Mesenchymal stem cell (in vitro differentiated cells and primary cell): Measurements from ENCODE around the gene DDX41.

Experiments
- DNase-seq: peaks from one replicate; pipeline ENCODE4 v3.0.0-alpha.2; 2013
- H2AFZ ChIP-seq: one replicate; pipeline ENCODE4 v1.6.1; 2013; ENCODE audit warnings: low read depth, mild to moderate bottlenecking, control low read depth, inconsistent platforms, low read length, moderate library complexity
- H2AK5ac ChIP-seq: 2 replicates; pipeline ENCODE4 v1.6.1; 2013; ENCODE audit warnings: low read length, moderate library complexity, mild to moderate bottlenecking, inconsistent platforms; ENCODE audit not compliant: severe bottlenecking
- H2BK120ac ChIP-seq: one replicate; pipeline ENCODE4 v1.6.1; 2013; ENCODE audit warnings: low read depth, mild to moderate bottlenecking, inconsistent platforms, low read length, moderate library complexity
- H2BK12ac ChIP-seq, 2 experiments: one replicate each; pipeline ENCODE4 v1.6.1; 2013; ENCODE audit warnings: inconsistent platforms in 2 of 2, low read length in 2 of 2, mild to moderate bottlenecking in 2 of 2, moderate library complexity in 2 of 2, control low read depth in 1 of 2
- H2BK15ac ChIP-seq: one replicate; pipeline ENCODE4 v1.6.1; 2013; ENCODE audit warnings: mild to moderate bottlenecking, low read depth, inconsistent platforms; ENCODE audit not compliant: poor library complexity, severe bottlenecking
- H2BK5ac ChIP-seq: 2 replicates; pipeline ENCODE4 v1.6.1; 2013; ENCODE audit warnings: low read depth, mild to moderate bottlenecking, low read length, control low read depth, inconsistent platforms; ENCODE audit not compliant: poor library complexity, severe bottlenecking
- H3K14ac ChIP-seq, 2 experiments: one replicate each; pipeline ENCODE4 v1.6.1; 2013; ENCODE audit warnings: inconsistent platforms in 2 of 2, low read length in 2 of 2, control low read depth in 1 of 2, mild to moderate bottlenecking in 1 of 2, moderate library complexity in 1 of 2
- H3K18ac ChIP-seq, 2 experiments: one replicate each; pipeline ENCODE4 v1.6.1; 2013; ENCODE audit warnings: inconsistent platforms in 2 of 2, low read length in 2 of 2, control low read depth in 1 of 2, low read depth in 1 of 2, mild to moderate bottlenecking in 1 of 2
- H3K23ac ChIP-seq, 2 experiments: one replicate each; pipeline ENCODE4 v1.6.1; 2013; ENCODE audit warnings: inconsistent platforms in 2 of 2, low read length in 2 of 2, mild to moderate bottlenecking in 2 of 2, moderate library complexity in 2 of 2, control low read depth in 1 of 2
- H3K27ac ChIP-seq: 2 replicates; pipeline ENCODE4 v1.5.1; 2013; ENCODE audit warnings: mild to moderate bottlenecking, moderate library complexity, low read length, control low read depth, inconsistent platforms; ENCODE audit not compliant: poor library complexity, severe bottlenecking
- H3K27me3 ChIP-seq, 2 experiments: 2 replicates each; pipeline versions ENCODE4 v1.6.1 to v1.7.0; 2013; ENCODE audit warnings: low read length in 2 of 2, mild to moderate bottlenecking in 2 of 2, moderate library complexity in 2 of 2, control low read depth in 1 of 2, inconsistent platforms in 1 of 2; ENCODE audit not compliant: control insufficient read depth in 1 of 2, insufficient read depth in 1 of 2
- H3K36me3 ChIP-seq, 2 experiments: 2 replicates each; pipeline versions ENCODE4 v1.6.1 to v1.7.0; 2013; ENCODE audit warnings: low read length in 2 of 2, control low read depth in 1 of 2, inconsistent platforms in 1 of 2, low read depth in 1 of 2, mild to moderate bottlenecking in 1 of 2; ENCODE audit not compliant: insufficient read depth in 2 of 2, control insufficient read depth in 1 of 2
- H3K4ac ChIP-seq, 2 experiments: one replicate each; pipeline ENCODE4 v1.6.1; 2013; ENCODE audit warnings: inconsistent platforms in 2 of 2, low read length in 2 of 2, mild to moderate bottlenecking in 2 of 2, moderate library complexity in 2 of 2, control low read depth in 1 of 2, low read depth in 1 of 2
- H3K4me1 ChIP-seq: 2 replicates; pipeline ENCODE4 v1.6.1; 2013; ENCODE audit warnings: low read depth, low read length, control low read depth; ENCODE audit not compliant: control insufficient read depth, insufficient read depth
- H3K4me2 ChIP-seq: 2 replicates; pipeline ENCODE4 v1.6.1; 2013; ENCODE audit warnings: low read length, mild to moderate bottlenecking, inconsistent platforms; ENCODE audit not compliant: poor library complexity, severe bottlenecking
- H3K4me3 ChIP-seq, 2 experiments: 2 replicates each; pipeline versions ENCODE4 v1.5.1 to v1.7.0; 2013; ENCODE audit warnings: low read length in 2 of 2, mild to moderate bottlenecking in 2 of 2, control low read depth in 1 of 2, low read depth in 1 of 2; ENCODE audit not compliant: insufficient read depth in 1 of 2
- H3K79me1 ChIP-seq: replicated peaks from 2 replicates; pipeline ENCODE4 v1.6.1; 2013; ENCODE audit warnings: mild to moderate bottlenecking, control low read depth, low read length, inconsistent platforms; ENCODE audit not compliant: poor library complexity, severe bottlenecking
- H3K9ac ChIP-seq: 2 replicates; pipeline ENCODE4 v1.7.0; 2013; ENCODE audit warnings: mild to moderate bottlenecking, low read length, moderate library complexity
- H3K9me3 ChIP-seq: 2 replicates; pipeline ENCODE4 v1.7.0; 2013; ENCODE audit warnings: mild to moderate bottlenecking, low read length; ENCODE audit not compliant: control insufficient read depth
- H4K8ac ChIP-seq: one replicate; pipeline ENCODE4 v1.6.1; 2013; ENCODE audit warnings: inconsistent platforms, mild to moderate bottlenecking, low read length, moderate library complexity
- H4K91ac ChIP-seq: one replicate; pipeline ENCODE4 v1.6.1; 2013; ENCODE audit warnings: mild to moderate bottlenecking, low read length, inconsistent platforms
- WGBS: methylation state at CpG from one replicate; pipeline ENCODE4 v1.1.7; 2013; ENCODE audit warnings: mixed read lengths; 5-methylcytosine and 5-hydroxymethylcytosine counted together

DDX41 gene

DNA sequence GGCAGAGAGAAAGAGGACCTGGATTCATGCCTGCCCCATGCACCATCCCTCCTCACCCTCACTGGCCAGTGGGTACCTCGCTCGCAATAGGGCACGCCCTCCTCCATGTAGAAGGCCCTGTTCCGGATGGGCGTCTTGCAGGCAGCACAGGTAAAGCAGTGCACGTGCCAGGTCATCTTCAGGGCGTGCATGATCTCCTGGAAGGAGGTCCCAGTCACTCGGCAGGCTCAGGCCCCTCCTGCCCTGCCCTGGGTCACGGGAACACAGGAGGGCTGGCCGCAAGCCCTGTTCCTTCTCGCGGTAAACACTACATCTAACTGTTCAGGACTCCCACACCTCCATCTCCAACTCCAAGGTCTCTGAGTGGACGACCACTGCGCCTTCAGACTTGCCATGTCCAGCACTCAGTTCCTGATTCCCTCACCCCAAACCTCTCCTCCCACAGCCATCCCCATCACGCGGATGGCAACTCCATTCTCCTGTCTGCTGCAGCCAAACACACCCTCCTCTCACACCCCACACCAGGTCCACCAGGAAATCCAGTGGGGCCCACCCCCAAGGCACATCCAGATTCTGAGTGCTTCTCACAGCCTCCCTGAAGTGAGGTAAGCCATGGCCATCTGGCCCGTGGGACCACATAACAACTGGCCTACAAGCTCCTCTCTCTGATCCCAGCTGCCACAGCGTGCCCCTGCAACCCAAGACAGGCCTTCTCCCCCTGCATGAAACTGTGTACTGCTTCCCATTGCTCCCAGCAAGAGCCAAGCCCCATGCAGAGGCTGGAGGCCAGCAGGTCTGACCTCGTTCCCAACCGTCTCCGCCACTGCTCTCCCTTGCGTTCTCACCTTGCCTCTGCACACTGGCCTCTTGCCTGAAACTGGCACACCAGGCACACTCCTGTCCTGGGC is 32.5 kb downstream of the DDX41 start:
- Histone ChIP-seq H3K79me1 (peaks cover 11% of the 10 kb centered on the region), H3K4me1 (peaks cover 69% of the 10 kb centered on the region), H2AK5ac (no peak overlapping the region), H4K8ac (peak overlapping the region; percentile 38), H2BK15ac (no peak overlapping the region), H3K23ac (peak overlapping the region in 1 of 2 experiments; percentile 35), H4K91ac (no peak overlapping the region), H3K4me3 (no peak overlapping the region), H3K9ac (no peak overlapping the region), H2BK12ac (no peak overlapping the region), H3K27me3 (no peaks in the 10 kb centered on the region), H3K9me3 (no peaks in the 10 kb centered on the region), H3K14ac (no peak overlapping the region), H3K27ac (peak overlapping the region; percentile 45), H3K18ac (no peak overlapping the region), H3K36me3 (peaks cover 68 to 89% of the 10 kb centered on the region in 2 experiments), H3K4ac (no peak overlapping the region), H3K4me2 (no peak overlapping the region), H2BK120ac (no peak overlapping the region), H2AFZ (no peak overlapping the region), H2BK5ac (no peak overlapping the region)
- WGBS = 93% methylated on average over 22 of the region's 22 CpGs
- no peak for DNase-seq

DNA sequence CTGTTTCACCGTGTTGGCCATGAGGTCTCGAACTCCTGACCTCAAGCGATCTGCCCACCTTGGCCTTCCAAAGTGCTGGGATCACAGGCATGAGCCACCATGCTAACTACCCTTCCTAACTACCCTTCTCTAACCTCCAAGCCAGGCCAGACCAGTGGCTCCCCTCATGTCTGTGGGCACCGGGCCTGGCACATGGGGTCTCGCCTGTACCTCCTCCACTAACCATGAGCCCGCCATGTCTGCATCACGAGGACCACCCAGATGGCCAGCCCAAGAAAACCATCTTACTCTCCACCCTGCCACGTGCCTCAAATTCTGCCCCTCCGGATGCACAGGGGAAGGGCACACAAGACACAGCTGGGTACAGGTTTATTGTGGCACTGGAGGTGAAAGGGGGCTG is 33.7 kb downstream of the DDX41 start:
- Histone ChIP-seq H2AFZ (no peak overlapping the region), H3K79me1 (peaks cover 9% of the 10 kb centered on the region), H3K4me1 (peaks cover 69% of the 10 kb centered on the region), H3K9me3 (no peaks in the 10 kb centered on the region), H3K27me3 (no peaks in the 10 kb centered on the region), H3K23ac (no peak overlapping the region), H2BK12ac (no peak overlapping the region), H3K36me3 (peaks cover 57 to 80% of the 10 kb centered on the region in 2 experiments), H3K4ac (no peak overlapping the region), H3K4me2 (no peak overlapping the region), H2AK5ac (no peak overlapping the region), H2BK5ac (no peak overlapping the region), H4K91ac (no peak overlapping the region), H3K9ac (no peak overlapping the region), H3K27ac (peak overlapping the region; percentile 45), H3K18ac (no peak overlapping the region), H3K14ac (peak overlapping the region in 1 of 2 experiments; percentile 2), H4K8ac (no peak overlapping the region), H2BK15ac (no peak overlapping the region), H3K4me3 (no peak overlapping the region), H2BK120ac (no peak overlapping the region)
- no peak for DNase-seq
- 99% methylated on average over 7 of the region's 9 CpGs for WGBS

DNA sequence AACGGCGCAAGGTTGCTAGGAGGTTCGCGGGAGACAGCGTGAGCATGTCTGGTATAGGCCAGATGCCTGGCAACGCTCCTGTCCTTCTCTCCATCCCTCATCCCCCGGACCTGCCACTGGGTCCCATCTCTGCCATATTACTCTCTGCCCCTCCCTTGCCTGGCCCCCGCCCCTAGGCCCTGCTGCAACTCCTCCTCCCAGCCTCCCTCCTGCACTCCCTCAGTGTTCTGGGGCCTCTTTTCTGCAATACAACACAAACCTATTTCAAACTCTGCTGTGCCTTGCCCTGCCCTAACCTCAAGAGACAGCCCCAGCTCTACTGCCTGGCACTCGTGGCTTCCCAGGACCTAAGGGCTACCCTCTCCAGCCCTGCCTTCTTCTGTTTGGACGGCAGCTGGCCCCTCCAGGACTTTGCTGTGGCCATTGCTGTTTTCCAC is 34.4 kb downstream of the DDX41 start:
- no peak overlapping the region for H2BK120ac ChIP-seq
- H3K4me3 ChIP-seq = no peak overlapping the region
- peak overlapping the region in 1 of 2 experiments; percentile 38 for H3K18ac ChIP-seq
- 95% methylated on average over 10 of the region's 10 CpGs for WGBS
- no peak overlapping the region for H3K23ac ChIP-seq
- H2AFZ ChIP-seq = no peak overlapping the region
- H3K14ac ChIP-seq = no peak overlapping the region
- H2BK12ac ChIP-seq = no peak overlapping the region
- H2BK5ac ChIP-seq = no peak overlapping the region
- peak overlapping the region; percentile 39 for H3K27ac ChIP-seq
- H3K9me3 ChIP-seq = no peaks in the 10 kb centered on the region
- H3K79me1 ChIP-seq = peaks cover 9% of the 10 kb centered on the region
- no peak overlapping the region for H2AK5ac ChIP-seq
- no peaks in the 10 kb centered on the region for H3K27me3 ChIP-seq
- peak overlapping the region; percentile 16 for H4K8ac ChIP-seq
- H4K91ac ChIP-seq = no peak overlapping the region
- peak overlapping the region in 1 of 2 experiments; percentile 20 for H3K4ac ChIP-seq
- H3K36me3 ChIP-seq = peaks cover 50 to 74% of the 10 kb centered on the region in 2 experiments
- peaks cover 68% of the 10 kb centered on the region for H3K4me1 ChIP-seq
- no peak overlapping the region for H3K9ac ChIP-seq
- no peak for DNase-seq
- no peak overlapping the region for H2BK15ac ChIP-seq
- H3K4me2 ChIP-seq = no peak overlapping the region

DNA sequence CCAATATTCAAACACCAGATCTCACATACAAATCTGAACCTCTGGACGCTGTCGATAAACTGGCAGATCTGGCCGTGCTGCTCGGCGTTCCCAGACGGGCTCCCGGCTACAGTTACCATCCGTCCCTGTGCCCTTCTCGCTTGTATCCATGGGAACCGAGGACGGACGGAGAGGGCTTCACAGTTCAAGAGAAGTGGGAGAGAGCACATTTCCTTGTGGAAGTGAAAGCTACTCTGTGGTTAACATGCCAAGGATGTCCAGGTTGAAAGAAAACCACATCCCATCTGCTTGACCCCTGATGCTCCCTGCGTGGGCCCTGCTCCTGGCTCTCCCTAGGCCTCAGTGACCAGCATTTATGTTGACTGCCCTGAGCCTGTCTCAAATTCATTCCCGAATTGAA is 37.0 kb downstream of the DDX41 start:
- H3K4ac ChIP-seq = no peak overlapping the region
- no peaks in the 10 kb centered on the region for H3K27me3 ChIP-seq
- peaks cover 67% of the 10 kb centered on the region for H3K4me1 ChIP-seq
- WGBS = 76% methylated on average over 14 of the region's 14 CpGs
- H3K4me3 ChIP-seq = peak overlapping the region in 1 of 2 experiments; percentile 0
- H3K9ac ChIP-seq = peak overlapping the region; percentile 54
- H3K18ac ChIP-seq = peak overlapping the region in 1 of 2 experiments; percentile 25
- H2BK5ac ChIP-seq = no peak overlapping the region
- peaks cover 28 to 49% of the 10 kb centered on the region in 2 experiments for H3K36me3 ChIP-seq
- H2BK120ac ChIP-seq = no peak overlapping the region
- H2BK15ac ChIP-seq = no peak overlapping the region
- no peak overlapping the region for H4K91ac ChIP-seq
- no peak overlapping the region for H2BK12ac ChIP-seq
- H3K27ac ChIP-seq = peak overlapping the region; percentile 84
- H3K14ac ChIP-seq = no peak overlapping the region
- H4K8ac ChIP-seq = no peak overlapping the region
- peak; percentile 85 for DNase-seq
- no peak overlapping the region for H2AFZ ChIP-seq
- no peak overlapping the region for H3K4me2 ChIP-seq
- H3K23ac ChIP-seq = no peak overlapping the region
- no peak overlapping the region for H2AK5ac ChIP-seq
- H3K79me1 ChIP-seq = peaks cover 6% of the 10 kb centered on the region
- no peaks in the 10 kb centered on the region for H3K9me3 ChIP-seq
